Measurements from ENCODE around the gene YBEY.

Gene YBEY

DNA sequence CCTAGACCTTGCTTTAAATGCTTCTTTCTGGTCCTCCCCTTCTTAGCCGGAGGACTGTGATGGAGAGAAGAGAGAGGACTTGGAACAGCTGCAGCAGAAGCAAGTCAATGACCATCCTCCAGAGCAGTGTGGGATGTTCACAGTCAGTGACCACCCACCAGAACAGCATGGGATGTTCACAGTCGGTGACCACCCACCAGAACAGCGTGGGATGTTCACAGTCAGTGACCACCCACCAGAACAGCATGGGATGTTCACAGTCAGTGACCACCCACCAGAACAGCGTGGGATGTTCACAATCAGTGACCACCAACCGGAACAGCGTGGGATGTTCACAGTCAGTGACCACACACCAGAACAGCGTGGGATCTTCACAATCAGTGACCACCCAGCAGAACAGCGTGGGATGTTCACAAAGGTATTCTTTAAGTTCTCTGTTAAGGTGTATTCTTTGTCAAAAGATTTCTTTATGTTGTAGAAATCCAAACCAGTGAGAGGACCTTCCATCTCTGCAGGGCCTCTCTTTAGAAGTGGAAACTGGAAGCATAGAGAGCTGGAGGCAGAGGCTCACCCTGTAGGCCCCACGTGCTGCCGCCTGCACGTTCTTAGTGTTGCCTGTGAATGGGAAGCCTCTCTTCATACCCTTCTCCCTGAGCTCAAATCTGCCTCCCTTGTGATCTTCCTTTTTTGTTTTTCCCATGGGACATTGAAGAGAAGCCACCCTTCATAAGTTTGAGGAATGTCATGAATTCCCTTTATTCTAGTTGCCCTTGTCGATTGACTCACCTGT lies 48.4 kb downstream of the YBEY start:
- no peak for DNase-seq

DNA sequence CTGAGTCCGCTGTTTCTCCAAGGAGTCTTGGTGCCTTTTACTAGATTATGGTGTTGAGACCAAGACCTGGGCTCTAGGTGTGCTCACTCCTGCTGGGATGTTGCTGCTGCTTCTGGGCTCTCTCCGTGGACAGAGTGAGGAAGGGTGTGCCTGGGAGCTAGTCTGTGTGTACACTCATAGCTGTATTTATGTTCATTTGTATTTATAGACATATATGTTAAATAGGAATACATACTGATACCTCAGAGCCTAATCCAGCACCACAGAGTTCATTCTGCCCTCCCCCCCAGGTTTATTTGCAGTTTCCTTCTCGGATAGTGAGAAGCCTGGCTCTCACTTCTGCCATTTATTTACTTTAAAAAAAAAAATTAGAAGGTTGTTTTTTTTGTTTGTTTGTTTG lies 50.5 kb downstream of the YBEY start:
- no peak for DNase-seq

GRCh38 chr21:46340998-46341397 lies 54.9 kb downstream of the YBEY start:
- DNase-seq, result no peak

- no peak for DNase-seq
These were observed 58.2 kb downstream of the YBEY start for GRCh38 chr21:46344219-46344915.

- no peak for DNase-seq
These were observed 59.7 kb downstream of the YBEY start for GRCh38 chr21:46345861-46346260.

- DNase-seq, result no peak
These were observed 60.4 kb downstream of the YBEY start for GRCh38 chr21:46346296-46347202.

DNA sequence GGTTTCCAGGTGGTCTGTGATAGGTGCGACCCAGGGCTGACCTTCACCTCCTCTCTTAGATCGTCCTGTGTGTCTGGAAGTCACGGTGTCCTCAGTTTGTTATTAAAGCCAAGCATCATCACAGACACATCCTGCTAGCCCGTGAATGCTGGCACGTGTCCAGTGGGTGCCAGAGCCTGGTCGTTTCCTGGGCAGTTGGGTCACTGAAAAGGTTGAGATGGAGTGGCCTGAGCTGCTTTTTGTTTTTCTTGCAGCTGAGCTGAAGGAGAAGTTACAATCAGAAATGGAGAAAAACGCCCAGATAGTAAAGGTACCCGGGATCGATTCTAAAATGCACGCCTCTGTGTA lies 61.0 kb downstream of the YBEY start:
- no peak for DNase-seq
